IPS-18c (cell line): ENCODE results near the gene FHIP1B.

Source experiments
- H3K4me3 ChIP-seq: 2 replicates; pipeline ENCODE4 v1.7.0; 2013; ENCODE audit warnings: low read depth, mild to moderate bottlenecking, low read length, moderate library complexity; ENCODE audit not compliant: insufficient read depth
- H3K9me3 ChIP-seq: one replicate; pipeline ENCODE4 v1.6.1; 2013; ENCODE audit warnings: mild to moderate bottlenecking, low read length, moderate library complexity; ENCODE audit not compliant: control insufficient read depth, insufficient read depth

FHIP1B gene

DNA sequence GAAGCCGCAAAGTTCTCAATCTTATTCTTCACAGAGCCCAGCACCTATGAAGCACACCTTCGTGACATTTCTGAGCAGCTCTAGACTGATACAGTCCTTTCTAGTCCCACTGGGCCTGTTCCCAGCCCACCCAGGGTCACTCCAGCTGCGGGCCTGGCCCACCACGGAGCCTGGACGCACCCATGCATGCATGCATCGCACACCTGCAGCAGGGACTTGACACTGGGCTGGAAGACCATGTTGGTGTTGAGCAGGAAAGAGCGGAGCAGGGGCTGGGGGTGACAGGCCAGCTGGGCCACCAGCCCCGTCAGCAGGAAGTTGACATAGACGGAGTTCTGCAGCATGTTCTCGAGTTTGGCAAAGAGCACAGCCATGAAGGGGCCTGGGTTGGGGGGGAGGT lies 19.9 kb downstream of the FHIP1B start:
- H3K4me3 ChIP-seq: no peak overlapping the region
- H3K9me3 ChIP-seq: no peaks in the 10 kb centered on the region

DNA sequence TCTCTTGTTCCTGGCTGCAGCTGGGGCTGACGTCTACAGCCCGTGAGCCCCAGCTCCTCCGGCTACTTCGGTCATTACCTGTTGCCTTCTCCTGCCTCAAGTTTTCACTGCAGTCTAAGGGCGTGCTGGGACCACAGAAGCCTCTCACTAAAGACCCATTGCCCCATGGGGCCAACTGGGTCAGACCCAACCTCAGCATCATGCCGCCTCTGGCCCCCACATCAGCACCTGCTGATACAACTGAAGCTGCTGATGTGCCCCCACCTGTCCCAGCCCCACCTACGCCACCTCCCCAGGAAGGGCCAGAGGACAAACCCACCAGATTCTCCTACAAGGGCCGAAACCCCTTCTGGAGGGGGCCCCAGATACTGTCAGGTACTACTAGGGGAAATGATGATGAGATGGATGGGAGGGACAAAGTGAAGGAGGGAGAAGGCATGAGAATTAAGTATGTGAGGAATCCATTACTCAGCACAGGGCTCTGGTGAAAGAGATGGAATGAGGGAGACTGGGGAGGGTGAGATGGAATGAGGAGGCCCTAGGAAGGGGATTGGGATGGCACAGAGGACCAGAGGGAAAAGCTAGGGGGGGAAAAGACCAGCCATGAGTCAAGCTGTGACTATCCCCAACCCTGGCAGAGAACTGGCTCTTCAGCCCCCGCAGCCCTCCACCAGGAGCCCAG lies 24.0 kb downstream of the FHIP1B start:
- Histone ChIP-seq H3K9me3 (no peaks in the 10 kb centered on the region), H3K4me3 (no peak overlapping the region)

DNA sequence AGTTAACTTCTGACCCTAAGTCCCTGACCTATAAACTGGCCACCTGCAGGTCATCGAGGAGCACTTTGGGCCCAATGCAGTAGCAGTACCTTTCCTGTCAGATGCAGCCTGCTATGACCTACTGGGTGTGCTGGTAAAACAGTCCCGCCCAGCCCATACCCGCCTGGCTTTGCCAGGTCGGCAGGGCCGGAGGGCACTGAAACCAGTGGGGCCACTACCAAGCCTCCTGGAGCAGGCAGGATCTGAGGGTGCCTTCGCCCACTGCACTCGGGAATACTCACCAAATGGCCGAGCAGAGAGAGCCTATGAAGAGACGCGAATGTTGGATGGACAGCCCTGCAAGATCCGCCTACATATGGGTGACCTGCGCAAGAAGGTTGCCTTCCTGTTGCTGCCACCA lies 24.6 kb downstream of the FHIP1B start:
- no peaks in the 10 kb centered on the region for H3K9me3 ChIP-seq
- H3K4me3 ChIP-seq: no peak overlapping the region

DNA sequence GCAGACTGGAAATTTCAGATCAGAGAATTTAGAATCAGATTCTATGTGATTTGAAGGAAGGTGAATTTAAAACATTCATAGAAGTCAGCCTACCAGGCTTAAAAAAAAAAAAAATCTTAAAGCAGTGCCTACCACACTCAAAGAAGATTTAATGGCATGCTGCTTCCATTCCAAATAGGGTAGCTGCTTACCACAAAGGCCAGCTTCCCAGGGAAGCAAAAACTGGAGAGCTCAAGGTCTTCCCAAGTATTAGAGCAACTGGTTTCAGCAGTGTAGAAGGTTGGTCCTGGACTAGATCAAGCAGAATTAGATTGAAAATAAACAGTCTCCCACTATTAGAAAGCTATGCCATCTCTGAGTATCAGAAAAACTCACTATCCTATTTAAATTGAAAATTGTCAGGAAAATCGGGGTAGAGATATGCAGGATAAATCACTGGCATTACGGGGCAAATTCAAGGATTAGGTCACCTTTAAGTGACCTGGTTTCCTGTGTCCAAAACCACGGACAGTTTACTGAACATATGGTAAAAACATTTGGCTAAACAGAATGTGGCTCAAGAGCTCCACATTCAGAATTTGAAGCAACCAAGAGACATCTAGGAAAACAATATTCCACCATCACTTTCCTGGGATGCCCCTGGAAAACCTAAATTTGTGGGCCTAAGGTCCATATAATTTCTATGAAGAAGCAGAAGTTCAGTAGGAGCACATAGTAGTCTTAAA lies 27.8 kb downstream of the FHIP1B start:
- H3K4me3 ChIP-seq: no peak overlapping the region
- H3K9me3 ChIP-seq: no peaks in the 10 kb centered on the region

DNA sequence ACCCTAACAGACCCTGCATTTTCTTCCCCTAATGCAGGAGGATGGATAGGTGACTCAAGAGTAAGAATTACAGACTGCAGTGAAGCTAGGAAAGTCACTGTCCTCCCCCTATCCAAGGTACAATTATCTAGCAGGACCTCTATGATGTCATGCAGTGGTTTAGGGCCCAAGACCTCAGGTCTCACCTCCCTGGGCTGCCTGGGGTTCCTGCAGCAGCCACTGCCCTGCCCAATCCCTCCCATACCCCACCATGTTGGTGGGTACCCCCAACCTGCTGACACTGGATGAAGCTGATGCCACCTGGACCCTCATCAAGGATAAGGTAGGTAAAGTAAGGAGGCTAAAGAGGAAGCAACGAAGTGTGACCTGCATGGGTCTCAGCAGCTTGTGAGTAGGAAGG lies 29.1 kb downstream of the FHIP1B start, which contains the start of gene C11orf42:
C11orf42 (plus strand) TSS at position 192 of the 400 bp plus-strand sequence; CDS start at position 251, 59 bp downstream.
- Histone ChIP-seq H3K9me3 (no peaks in the 10 kb centered on the region), H3K4me3 (no peak within 1 kb of the TSS)

DNA sequence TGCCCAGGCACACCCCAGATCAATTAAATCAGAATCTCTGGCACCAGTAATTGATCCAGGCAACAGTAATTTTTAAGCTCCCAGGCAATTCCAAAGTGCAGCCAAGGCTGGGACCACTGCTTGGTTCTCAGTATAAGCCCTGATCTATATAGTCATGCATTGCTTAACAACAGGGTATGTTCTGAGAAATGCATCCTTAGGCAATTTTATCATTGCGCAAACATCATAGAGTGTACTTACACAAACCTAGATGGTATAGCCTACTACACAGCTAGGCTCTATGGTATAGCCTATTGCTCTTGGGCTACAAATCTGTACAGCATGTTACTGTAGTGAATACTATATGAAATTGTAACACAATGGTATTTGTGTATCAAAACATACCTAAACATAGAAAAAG lies 29.7 kb downstream of the FHIP1B start:
- Histone ChIP-seq H3K9me3 (no peaks in the 10 kb centered on the region), H3K4me3 (no peak overlapping the region)

DNA sequence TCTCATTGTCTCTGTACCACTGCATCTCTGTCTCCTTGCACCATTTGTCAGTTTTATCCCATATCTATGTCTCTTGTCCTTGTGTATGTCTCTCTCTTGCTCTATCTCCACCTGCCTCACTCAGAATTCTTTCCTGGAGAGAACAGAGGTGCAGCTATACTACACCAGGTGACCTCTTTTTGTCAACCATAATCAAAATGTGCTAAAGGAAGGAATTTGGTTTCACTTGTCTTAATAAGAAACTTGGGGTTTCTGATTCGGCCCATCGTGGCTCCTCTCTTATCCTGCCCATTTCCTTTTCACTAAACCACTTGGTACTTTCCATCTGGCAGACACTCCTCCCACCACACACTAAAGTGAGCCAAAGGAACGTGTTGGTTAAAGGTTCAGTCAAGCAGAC lies 31.1 kb downstream of the FHIP1B start:
- Histone ChIP-seq H3K4me3 (no peak overlapping the region), H3K9me3 (no peaks in the 10 kb centered on the region)

DNA sequence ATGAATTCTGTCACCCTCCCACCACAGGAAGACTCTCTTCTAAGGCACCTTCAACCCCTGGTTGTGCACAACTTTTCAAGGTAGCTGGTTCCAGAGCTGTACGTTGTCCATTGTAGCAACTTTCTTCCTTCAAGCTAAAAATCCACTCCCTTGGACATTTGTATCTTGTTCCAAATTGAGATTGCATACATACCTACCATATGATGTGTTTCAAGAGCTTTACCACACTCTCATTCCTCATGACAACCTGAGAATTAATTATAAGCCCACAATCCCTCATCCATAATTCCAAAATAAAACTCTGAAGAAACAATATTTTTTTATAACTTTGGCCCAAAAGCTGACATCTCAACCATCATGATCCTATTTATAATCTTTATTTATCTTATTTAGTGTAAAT lies 32.4 kb downstream of the FHIP1B start:
- Histone ChIP-seq H3K4me3 (no peak overlapping the region), H3K9me3 (no peaks in the 10 kb centered on the region)

DNA sequence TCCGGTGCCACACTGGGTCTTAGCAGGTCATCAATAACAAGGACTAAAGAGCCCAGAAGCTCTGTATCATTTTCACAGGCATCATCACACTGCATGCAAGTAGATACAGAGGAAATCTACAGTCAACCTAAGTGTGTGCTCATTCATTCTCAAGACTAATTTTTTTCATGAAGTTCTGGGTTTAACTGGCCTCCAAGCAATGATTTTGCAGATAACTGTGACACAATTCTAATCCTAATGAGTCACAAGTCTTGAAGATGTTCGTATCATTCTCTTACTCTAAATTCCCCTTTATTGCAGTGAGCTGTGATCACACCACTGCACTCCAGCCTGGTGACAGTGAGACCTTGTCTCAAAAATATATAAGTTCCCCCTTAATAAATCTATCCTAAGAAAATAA lies 33.0 kb downstream of the FHIP1B start:
- Histone ChIP-seq H3K4me3 (no peak overlapping the region), H3K9me3 (no peaks in the 10 kb centered on the region)

DNA sequence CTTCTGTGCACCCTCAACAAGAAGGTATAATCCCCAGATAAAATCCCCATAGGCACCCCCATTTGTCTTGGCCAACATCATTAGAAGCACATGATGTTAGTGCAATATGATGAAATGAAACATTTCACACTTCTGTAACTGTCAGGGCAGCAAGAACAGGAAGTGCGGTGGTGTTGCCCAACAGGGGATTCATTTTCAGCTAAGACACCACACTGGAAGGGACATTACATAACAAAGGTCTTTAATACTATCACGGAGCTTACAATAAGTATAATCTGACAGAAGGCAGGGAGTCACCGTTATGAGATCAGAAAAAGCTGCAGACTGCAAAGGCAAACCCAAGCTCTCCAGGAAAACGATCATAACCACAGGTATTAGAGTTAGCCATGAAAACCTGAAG lies 33.5 kb downstream of the FHIP1B start:
- Histone ChIP-seq H3K9me3 (no peaks in the 10 kb centered on the region), H3K4me3 (no peak overlapping the region)

DNA sequence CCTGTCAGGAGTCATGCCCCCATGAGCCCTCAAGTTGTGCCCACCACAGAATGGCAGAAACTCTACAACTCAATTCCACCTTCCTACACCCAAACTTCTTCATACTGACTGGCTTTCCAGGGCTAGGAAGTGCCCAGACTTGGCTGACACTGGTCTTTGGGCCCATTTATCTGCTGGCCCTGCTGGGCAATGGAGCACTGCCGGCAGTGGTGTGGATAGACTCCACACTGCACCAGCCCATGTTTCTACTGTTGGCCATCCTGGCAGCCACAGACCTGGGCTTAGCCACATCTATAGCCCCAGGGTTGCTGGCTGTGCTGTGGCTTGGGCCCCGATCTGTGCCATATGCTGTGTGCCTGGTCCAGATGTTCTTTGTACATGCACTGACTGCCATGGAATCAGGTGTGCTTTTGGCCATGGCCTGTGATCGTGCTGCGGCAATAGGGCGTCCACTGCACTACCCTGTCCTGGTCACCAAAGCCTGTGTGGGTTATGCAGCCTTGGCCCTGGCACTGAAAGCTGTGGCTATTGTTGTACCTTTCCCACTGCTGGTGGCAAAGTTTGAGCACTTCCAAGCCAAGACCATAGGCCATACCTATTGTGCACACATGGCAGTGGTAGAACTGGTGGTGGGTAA lies 35.1 kb downstream of the FHIP1B start, which contains the start of gene OR52W1:
OR52W1 (plus strand) TSS at position 51 of the 637 bp plus-strand sequence; CDS start at position 51, 0 bp downstream.
- H3K9me3 ChIP-seq: no peaks in the 10 kb centered on the region

DNA sequence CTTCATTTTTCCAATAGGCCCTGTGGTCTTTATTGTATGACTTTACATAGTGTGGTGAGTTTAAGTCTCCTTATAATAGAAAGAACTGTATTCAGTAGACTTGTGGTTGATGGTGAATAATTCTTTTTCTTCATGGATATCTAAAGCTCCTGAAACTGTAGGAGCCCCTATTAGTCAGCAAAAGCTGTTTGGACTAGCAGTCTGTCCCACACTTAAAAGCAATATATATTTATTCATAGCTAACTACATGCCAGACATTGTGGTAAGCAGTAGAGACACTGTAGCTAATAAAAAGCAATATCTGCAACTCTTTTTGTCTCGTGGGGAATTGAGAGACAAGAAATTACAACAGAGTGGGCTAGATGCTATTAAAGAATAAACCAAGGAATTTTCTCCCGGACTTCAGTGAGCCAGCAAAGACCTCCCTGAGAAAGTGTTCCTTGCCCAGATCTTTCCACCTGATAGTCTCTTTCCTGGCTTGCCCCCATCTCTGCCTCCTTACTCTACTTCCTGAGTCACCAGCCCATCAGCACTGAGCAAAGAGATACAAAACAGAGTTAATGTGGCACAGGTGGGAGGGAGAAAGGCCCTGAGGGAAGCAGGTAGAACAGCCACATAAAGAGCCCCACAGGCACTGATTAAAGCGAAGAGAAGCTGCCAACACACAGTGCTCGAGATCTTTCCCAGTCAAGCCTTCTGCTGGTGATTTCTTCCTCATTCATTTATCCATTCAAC lies 36.8 kb downstream of the FHIP1B start:
- H3K9me3 ChIP-seq: no peaks in the 10 kb centered on the region
- H3K4me3 ChIP-seq: no peak overlapping the region

More for the DNA sequence above, 35.1 kb downstream of the FHIP1B start, which contains the start of gene OR52W1:
- H3K4me3 ChIP-seq: no peak within 1 kb of the TSS

DNA sequence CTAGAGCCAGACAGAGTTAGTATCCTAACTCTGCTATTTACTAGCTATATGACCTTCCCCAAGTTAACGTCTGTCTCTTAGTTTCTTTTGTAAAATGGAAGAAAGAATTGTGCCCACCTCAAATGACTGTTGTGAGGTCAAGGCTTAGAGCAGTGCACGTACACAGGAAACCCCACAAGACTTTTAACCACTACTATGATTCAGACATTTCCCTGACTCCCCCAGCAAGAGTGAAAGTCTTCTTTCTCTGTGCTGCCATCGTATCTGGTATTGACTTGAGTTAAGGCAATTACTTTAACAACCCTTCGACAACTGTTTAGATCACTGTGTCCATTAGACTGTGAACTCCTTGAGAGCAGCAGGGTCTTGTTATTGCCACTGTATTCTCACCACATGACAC lies 38.0 kb downstream of the FHIP1B start:
- Histone ChIP-seq H3K4me3 (no peak overlapping the region), H3K9me3 (no peaks in the 10 kb centered on the region)

DNA sequence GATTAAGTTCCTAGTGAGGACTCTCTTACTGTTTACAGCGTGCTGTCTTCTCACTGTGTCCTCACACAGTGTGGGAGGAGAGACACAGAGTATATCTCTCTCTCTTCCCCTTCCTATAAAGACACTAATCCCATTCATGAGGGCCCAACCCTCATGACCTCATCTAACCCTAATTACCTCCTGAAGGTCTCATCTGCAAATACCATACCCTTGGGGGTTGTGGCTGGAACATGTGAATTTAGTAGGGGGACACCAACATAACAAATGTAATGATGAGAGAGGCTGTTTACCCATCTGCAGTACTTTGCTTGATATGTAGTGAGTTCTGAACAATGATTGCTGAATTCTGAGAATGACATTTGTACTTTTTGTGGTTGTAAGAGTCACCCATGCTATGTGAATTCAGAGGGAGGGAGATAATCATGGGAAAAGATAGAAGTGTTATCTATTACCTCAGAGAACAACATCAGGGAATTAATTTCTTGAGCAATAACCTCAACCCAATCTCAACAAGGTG lies 40.3 kb downstream of the FHIP1B start:
- Histone ChIP-seq H3K9me3 (no peaks in the 10 kb centered on the region), H3K4me3 (no peak overlapping the region)

DNA sequence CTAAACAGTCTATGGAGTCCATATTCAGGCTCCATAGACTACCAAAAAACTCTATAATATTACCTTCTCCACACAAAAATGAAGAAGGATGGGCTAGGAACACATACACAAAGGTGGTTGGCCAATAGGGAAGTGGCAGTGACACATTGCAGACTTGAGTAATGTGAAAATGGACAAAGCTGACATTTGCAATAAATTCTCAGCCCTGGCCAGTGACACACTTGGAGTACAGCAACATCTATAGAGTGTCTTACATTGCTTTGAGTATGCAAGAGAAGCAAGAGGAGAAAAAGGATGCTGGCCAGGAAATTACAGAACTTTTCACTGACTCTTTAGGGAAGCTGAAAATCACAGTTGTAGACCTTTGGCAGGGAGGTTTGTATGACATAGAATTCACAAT lies 42.7 kb downstream of the FHIP1B start:
- no peaks in the 10 kb centered on the region for H3K9me3 ChIP-seq
- no peak overlapping the region for H3K4me3 ChIP-seq

DNA sequence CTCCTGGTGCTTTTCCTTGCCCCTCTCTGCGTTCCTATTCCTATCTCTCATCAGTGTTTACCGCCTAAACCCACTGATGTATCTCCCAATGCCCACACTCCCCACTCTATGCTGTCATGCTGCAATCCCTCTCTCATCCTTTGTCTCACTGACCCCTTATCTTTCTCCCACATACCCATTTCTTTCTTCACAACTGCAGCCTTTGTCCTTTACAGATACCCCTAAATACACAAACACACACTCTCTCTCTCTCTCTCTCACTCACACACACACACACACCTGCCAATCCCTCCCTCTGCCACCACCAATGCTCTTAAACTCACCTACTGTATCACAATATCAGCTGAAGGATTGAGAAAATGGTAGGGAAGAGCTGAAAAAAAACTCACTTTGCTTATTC lies 59.0 kb downstream of the FHIP1B start:
- no peak overlapping the region for H3K4me3 ChIP-seq
- no peaks in the 10 kb centered on the region for H3K9me3 ChIP-seq

DNA sequence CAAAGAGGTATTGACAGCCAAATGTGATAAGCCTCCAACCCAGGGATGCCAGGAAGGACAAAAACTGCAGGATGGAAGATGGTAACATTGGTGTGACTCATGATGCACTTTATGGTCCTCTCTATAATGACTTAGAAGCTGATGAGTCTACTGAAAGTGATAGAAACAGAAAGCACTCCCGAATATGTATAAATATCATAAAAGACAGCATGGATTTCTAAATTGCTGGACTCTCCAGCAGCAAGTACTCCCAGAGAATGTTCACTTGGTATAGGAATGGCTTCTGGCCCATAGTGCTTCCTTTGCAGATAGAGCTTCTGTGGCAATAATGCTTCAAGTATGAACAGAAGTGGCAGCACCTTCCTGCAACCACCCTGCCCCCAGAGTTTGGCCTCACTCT lies 64.2 kb downstream of the FHIP1B start, which contains the start of gene OR52B2:
OR52B2 (minus strand) TSS at position 101 of the 400 bp plus-strand sequence; CDS start at position 101, 0 bp downstream.
- no peak within 1 kb of the TSS for H3K4me3 ChIP-seq
- H3K9me3 ChIP-seq: no peaks in the 10 kb centered on the region
